MM.1S (cell line): ENCODE measurements around the gene PPP4R2.

Experiments used
- DNase-seq: peaks from one replicate; pipeline ENCODE4 v3.0.0-alpha.2; 2015
- H2AFZ ChIP-seq: fragments of 300-600 bp; sonication (generic); 2 replicates; pipeline ENCODE4 v1.6.0; 2016; ENCODE audit warnings: antibody characterized with exemption, low read length
- H3F3A ChIP-seq: fragments of 300-600 bp; sonication (generic); 2 replicates; pipeline ENCODE4 v1.6.1; 2016; ENCODE audit warnings: mild to moderate bottlenecking, antibody characterized with exemption, low read length, moderate library complexity, mixed read lengths; ENCODE audit not compliant: insufficient read depth
- H3K27ac ChIP-seq: fragments of 300-600 bp; sonication (generic); 2 replicates; pipeline ENCODE4 v1.5.1; 2016; ENCODE audit warnings: mild to moderate bottlenecking, low read length
- H3K27me3 ChIP-seq: fragments of 300-600 bp; sonication (generic); replicated peaks from 2 replicates; pipeline ENCODE4 v1.6.0; 2016; ENCODE audit warnings: low read length; ENCODE audit not compliant: insufficient read depth
- H3K36me3 ChIP-seq: fragments of 300-600 bp; sonication (generic); replicated peaks from 2 replicates; pipeline ENCODE4 v1.6.1; 2016; ENCODE audit warnings: mild to moderate bottlenecking, low read length, mixed read lengths; ENCODE audit not compliant: insufficient read depth
- H3K4me1 ChIP-seq: fragments of 300-600 bp; sonication (generic); 2 replicates; pipeline ENCODE4 v1.6.1; 2016; ENCODE audit warnings: low read length, mixed read lengths
- H3K4me2 ChIP-seq: fragments of 300-600 bp; sonication (generic); 2 replicates; pipeline ENCODE4 v1.6.0; 2016; ENCODE audit warnings: low read depth, low read length
- H3K4me3 ChIP-seq: fragments of 300-600 bp; sonication (generic); 2 replicates; pipeline ENCODE4 v1.5.1; 2016; ENCODE audit warnings: low read length, mixed read lengths
- H3K79me2 ChIP-seq: fragments of 300-600 bp; sonication (generic); 2 replicates; pipeline ENCODE4 v1.6.1; 2016; ENCODE audit warnings: mixed run types, low read length, mixed read lengths
- H3K9ac ChIP-seq: fragments of 300-600 bp; sonication (generic); 2 replicates; pipeline ENCODE4 v1.6.1; 2016; ENCODE audit warnings: low read length, mixed read lengths
- H3K9me2 ChIP-seq: fragments of 300-600 bp; sonication (generic); replicated peaks from 2 replicates; pipeline ENCODE4 v1.6.1; 2016; ENCODE audit warnings: mild to moderate bottlenecking, low read length, mixed read lengths; ENCODE audit not compliant: insufficient read depth
- H3K9me3 ChIP-seq: fragments of 300-600 bp; sonication (generic); replicated peaks from 2 replicates; pipeline ENCODE4 v1.6.1; 2016; ENCODE audit warnings: mild to moderate bottlenecking, low read length, mixed read lengths; ENCODE audit not compliant: insufficient read depth
- H4K20me1 ChIP-seq: fragments of 300-600 bp; sonication (generic); 2 replicates; pipeline ENCODE4 v1.6.1; 2016; ENCODE audit warnings: mild to moderate bottlenecking, low read length, moderate library complexity, mixed read lengths; ENCODE audit not compliant: insufficient read depth
- EZH2 ChIP-seq: fragments of 300-600 bp; sonication (generic); optimal IDR thresholded peaks from 2 replicates; pipeline ENCODE3; 2017; ENCODE audit warnings: low read depth, mild to moderate bottlenecking, antibody characterized with exemption, low read length, mixed read lengths
- EZH2phosphoT487 ChIP-seq: fragments of 300-600 bp; sonication (generic); IDR thresholded peaks from 2 replicates; pipeline ENCODE4 v1.6.1; 2018; ENCODE audit warnings: antibody characterized with exemption, low read length
- TF ChIP-seq, protein P1 (sequence below): fragments of 300-600 bp; sonication (generic); IDR thresholded peaks from 2 replicates; pipeline ENCODE4 v1.5.1; 2016; ENCODE audit warnings: antibody characterized with exemption, low read length, mixed read lengths

The PPP4R2 gene

DNA sequence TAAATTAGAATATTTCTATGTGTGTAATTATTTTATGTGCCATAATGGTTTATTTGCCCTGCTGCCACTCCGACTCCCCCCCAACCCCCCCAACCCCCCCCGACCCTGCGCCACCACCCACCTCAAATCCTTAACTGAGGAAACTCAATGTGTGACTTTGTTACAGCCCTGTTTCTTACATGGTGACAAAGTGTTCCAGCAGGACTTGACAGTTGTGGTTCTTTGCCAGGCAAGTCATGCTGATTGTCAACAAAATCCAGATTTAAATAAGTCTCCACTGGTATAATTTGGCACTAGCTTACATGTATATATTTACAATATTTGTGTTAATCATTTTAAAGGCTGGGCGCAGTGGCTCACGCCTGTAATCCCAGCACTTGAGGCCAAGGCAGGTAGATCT, 72.6 kb downstream of the PPP4R2 start:
- H3K79me2 ChIP-seq: no peaks in the 10 kb centered on the region
- H3K9ac ChIP-seq: no peak overlapping the region
- H4K20me1 ChIP-seq: no peaks in the 10 kb centered on the region
- no peak for DNase-seq
- H3F3A ChIP-seq: no peaks in the 10 kb centered on the region; the same call in 1 of the 2 replicates
- no peak overlapping the region for H3K4me3 ChIP-seq
- H3K27me3 ChIP-seq: no peaks in the 10 kb centered on the region
- H2AFZ ChIP-seq: no peak overlapping the region
- H3K4me2 ChIP-seq: no peak overlapping the region
- no peaks in the 10 kb centered on the region for H3K4me1 ChIP-seq
- no peaks in the 10 kb centered on the region for H3K9me2 ChIP-seq
- H3K36me3 ChIP-seq: no peaks in the 10 kb centered on the region
- TF ChIP-seq EZH2phosphoT487: no peak
- no peak for TF ChIP-seq EZH2
- TF ChIP-seq, protein P1, sequence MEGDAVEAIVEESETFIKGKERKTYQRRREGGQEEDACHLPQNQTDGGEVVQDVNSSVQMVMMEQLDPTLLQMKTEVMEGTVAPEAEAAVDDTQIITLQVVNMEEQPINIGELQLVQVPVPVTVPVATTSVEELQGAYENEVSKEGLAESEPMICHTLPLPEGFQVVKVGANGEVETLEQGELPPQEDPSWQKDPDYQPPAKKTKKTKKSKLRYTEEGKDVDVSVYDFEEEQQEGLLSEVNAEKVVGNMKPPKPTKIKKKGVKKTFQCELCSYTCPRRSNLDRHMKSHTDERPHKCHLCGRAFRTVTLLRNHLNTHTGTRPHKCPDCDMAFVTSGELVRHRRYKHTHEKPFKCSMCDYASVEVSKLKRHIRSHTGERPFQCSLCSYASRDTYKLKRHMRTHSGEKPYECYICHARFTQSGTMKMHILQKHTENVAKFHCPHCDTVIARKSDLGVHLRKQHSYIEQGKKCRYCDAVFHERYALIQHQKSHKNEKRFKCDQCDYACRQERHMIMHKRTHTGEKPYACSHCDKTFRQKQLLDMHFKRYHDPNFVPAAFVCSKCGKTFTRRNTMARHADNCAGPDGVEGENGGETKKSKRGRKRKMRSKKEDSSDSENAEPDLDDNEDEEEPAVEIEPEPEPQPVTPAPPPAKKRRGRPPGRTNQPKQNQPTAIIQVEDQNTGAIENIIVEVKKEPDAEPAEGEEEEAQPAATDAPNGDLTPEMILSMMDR: no peak
- H3K27ac ChIP-seq: no peak overlapping the region
- H3K9me3 ChIP-seq: no peaks in the 10 kb centered on the region

GRCh38 chr3:73069775-73070444, 73.3 kb downstream of the PPP4R2 start:
- Histone ChIP-seq H3K9me3 (no peaks in the 10 kb centered on the region), H3F3A (no peaks in the 10 kb centered on the region; the same call in 1 of the 2 replicates), H3K9me2 (no peaks in the 10 kb centered on the region), H3K27ac (no peak overlapping the region), H4K20me1 (no peaks in the 10 kb centered on the region), H3K4me1 (no peaks in the 10 kb centered on the region), H3K4me2 (no peak overlapping the region), H3K27me3 (no peaks in the 10 kb centered on the region), H3K4me3 (no peak overlapping the region), H3K9ac (no peak overlapping the region), H3K79me2 (no peaks in the 10 kb centered on the region), H3K36me3 (no peaks in the 10 kb centered on the region), H2AFZ (no peak overlapping the region)
- no peak for TF ChIP-seq EZH2
- TF ChIP-seq, protein P1: no peak
- TF ChIP-seq EZH2phosphoT487: no peak
- no peak for DNase-seq

GRCh38 chr3:73070675-73071575, 74.3 kb downstream of the PPP4R2 start:
- Histone ChIP-seq H3K27ac (no peak overlapping the region), H2AFZ (no peak overlapping the region), H3K9me3 (no peaks in the 10 kb centered on the region), H3K4me3 (no peak overlapping the region), H3K79me2 (no peaks in the 10 kb centered on the region), H3K4me1 (no peaks in the 10 kb centered on the region), H3F3A (no peaks in the 10 kb centered on the region; the same call in 1 of the 2 replicates), H3K4me2 (no peak overlapping the region), H3K36me3 (no peaks in the 10 kb centered on the region), H4K20me1 (no peaks in the 10 kb centered on the region), H3K9me2 (no peaks in the 10 kb centered on the region), H3K9ac (no peak overlapping the region), H3K27me3 (no peaks in the 10 kb centered on the region)
- DNase-seq: no peak
- TF ChIP-seq EZH2phosphoT487 (no peak), EZH2 (no peak)
- TF ChIP-seq, protein P1: no peak
